HG02981 (cell line): ENCODE data around the gene DNMT3B.
A peak's percentile ranks its signal among the peaks of the same experiment; 100 is the strongest.
"Not testable (repeated sequence)": the region's sequence is repeated elsewhere in the genome, so short reads cannot be mapped to it uniquely, and the experiment has no call there.

Experiments
- ATAC-seq: cut with Tn5 transposase; IDR thresholded peaks from one replicate; pipeline ENCODE4 v1.9.1; 2021; ENCODE audit warnings: mild to moderate bottlenecking, moderate library complexity; ENCODE audit not compliant: unreplicated experiment

Gene DNMT3B

DNA sequence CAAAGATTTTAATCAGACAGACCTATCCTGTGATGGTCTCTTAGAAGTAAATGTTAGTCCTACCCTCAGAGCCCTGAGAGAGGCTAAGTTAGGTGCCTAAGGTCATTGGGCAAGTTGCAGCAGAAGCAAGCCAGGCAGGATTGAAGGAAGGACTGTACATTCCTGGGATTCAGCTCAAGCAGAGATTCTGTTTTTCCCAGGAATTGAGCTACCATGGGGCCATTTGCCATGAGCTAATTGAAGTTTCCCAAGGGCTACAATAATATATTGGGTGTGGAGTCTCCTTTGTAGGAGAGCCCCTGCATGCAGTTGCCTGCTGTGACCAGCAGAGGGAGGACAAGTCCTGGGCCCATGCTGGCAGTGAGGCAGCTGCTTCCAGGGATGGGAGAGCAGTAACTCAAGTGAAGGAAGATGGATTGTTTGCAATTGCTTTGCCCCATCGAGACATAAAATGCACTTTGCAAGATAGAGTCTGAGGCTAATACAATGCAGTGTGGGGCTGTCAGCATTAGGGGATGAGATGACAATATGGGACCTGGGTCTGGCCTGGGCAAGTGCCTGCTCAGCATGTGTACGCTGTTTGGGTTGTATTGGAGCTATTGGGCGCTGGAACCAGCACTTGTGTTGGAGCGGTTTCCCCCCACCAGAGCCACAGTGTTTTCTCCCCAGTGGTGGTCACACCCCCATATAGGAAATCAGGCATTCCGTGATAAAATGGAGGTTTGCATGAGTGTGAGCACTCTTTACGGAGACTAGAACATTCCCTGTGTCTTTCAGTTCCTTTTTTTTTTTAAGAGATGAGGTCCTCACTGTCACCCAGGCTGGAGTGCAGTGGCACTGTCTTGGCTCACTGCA is 27.9 kb downstream of the DNMT3B start:
- ATAC-seq = no peak

DNA sequence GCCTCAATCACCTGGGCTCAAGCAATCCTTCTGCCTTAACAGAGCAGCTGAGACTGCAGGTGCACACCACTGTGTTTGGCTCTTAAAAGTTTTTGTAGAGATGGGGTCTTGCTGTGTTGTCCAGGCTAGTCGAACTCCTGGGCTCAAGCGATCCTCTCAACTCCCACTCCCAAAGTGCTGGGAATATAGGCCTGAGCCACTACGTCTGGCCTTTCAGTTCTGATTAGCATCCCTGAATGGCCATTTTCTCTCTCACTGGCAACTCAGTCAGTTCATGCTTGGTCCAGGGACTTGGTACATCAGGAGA is 28.5 kb downstream of the DNMT3B start:
- no peak for ATAC-seq

DNA sequence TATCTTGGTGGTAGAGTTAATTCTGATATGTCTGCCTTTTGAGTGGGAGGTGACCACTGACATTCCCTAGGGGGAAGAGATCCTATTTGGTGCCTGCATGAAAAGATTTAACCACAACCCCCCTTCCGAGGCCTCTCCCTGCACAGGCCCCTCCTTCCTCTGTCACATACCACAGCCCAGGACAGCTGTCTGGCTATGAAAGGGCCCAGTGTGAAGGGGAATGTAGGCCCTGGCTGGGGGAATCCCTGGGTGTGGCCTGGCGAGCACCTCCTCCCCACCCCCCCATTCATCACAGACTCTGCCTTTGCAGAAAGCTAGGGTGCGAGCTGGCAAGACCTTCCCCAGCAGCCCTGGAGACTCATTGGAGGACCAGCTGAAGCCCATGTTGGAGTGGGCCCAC is 30.1 kb downstream of the DNMT3B start:
- peak; percentile 71 for ATAC-seq

DNA sequence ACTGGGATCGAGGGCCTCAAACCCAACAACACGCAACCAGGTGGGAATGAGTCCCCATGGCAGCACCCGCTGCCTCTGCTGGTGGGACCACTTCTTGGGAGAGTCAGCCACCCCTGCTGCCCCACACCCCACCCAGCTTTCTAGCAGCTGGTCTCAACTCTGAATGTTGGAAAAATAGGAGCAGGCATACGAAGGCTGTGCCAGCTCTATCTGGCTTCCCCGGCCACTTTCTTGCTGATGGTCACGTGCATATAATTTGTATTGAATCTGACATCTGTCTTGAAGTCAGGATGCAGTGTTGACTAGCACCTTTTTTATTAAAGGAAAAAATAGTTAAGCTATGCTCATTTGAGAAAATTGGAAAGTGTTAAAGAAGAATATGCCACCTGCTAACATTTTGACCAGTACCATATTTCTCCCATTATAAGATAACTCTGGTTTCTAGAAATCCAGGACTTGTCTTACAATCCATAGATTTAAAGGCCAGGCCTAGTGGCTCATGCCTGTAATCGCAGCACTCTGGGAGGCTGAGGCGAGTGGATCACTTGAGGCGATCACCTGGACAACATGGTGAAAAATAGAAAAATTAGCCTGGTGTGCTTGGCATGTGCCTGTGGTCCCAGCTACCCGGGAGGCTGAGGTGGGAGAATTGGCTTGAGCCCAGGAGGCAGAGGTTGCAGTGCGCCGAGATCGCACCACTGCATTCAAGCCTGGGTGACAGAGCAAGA is 30.7 kb downstream of the DNMT3B start:
- no peak for ATAC-seq

DNA sequence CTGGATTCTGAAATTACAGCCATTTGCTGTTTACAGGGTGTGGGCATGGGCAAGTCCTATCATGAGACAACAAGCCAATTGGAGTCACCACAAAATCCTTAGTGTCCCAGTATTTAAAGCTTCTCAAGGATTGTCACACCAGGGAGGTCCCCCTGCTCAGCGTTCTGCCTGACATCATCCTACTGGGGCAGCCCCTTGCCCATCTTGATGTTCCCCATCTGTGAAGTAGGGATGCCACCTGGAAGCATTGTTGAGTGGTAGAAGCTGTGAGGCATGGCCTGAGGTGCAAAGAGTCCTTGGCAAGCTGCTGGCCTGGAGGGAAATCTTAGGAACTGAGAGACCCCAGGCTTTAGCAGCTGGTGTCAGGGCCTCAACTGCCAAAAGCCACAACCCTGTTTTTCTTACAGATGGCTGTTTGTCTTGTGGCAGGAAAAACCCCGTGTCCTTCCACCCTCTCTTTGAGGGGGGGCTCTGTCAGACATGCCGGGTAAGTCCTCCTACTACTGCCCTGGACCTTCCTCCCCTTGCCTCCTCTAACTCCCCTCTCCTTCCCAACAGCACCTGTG is 34.3 kb downstream of the DNMT3B start:
- ATAC-seq = no peak

DNA sequence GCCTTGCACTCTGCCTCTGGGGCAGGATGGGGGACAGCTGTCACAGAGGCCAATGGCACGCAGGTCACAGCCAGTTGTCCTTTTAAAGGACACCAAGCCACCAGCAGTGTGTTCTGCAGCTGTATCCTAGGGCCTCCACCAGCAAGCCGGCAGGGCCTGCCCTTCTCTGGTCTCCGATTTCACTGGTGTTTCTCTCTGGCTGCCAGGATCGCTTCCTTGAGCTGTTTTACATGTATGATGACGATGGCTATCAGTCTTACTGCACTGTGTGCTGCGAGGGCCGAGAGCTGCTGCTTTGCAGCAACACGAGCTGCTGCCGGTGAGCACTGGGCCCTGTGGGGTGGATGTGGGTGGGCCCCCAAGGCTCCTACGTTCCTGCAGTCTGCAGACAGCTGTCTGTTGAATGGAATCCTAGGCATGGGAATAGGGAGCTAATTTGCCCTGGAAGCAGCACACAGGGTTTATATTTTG is 34.8 kb downstream of the DNMT3B start:
- no peak for ATAC-seq

DNA sequence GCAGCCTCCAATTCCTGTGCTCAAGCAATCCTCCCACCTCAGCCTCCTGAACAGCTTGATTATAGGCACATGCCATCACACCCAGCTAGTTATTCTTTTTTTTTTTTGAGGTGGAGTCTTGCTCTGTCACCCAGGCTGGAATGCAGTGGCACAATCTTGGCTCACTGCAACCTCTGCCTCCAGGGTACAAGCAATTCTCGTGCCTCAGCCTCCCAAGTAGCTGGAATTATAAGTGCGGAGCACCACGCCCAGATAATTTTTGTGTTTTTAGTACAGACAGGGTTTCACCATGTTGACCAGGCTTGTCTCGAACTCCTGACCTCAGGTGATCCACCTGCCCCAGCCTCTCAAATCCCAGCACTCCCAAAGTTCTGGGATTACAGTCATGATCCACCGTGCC is 35.4 kb downstream of the DNMT3B start:
- not testable (repeated sequence) for ATAC-seq

DNA sequence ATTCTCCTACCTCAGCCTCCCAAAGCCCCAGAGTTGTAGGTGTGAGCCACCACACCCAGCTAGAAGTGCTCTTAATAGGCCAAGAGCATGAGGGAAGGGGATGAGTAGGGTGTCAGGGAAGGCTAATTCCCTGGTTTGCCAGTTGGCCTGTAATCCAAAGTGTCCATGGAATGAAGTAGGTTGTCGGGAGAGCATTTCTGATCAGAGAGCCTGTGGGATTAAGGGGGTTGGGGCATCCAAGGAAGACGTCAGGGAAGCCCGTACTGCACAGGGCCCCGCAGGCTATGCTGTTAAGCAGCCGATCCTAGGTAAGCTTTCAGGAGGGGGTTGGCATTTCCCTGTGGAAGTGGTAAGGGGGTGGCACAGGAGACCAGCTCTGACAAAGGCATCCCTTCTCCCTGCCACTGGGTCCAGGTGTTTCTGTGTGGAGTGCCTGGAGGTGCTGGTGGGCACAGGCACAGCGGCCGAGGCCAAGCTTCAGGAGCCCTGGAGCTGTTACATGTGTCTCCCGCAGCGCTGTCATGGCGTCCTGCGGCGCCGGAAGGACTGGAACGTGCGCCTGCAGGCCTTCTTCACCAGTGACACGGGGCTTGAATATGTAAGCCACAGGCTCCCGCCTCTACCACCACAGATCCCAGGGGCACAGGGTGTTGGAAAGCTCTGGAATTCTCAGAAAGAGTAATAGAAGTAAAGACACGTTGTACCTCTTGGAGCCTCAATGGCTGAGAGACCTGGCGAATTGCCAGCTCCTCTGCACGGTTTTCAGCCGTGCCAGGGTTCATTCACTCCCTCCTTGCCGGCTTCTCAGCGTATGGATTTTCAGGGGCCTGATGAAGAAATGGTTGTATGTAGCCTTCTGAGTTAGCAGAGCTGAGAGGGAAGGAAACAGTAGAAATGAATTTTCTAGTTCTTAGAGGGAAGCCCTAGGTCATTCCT is 36.1 kb downstream of the DNMT3B start:
- ATAC-seq = no peak

DNA sequence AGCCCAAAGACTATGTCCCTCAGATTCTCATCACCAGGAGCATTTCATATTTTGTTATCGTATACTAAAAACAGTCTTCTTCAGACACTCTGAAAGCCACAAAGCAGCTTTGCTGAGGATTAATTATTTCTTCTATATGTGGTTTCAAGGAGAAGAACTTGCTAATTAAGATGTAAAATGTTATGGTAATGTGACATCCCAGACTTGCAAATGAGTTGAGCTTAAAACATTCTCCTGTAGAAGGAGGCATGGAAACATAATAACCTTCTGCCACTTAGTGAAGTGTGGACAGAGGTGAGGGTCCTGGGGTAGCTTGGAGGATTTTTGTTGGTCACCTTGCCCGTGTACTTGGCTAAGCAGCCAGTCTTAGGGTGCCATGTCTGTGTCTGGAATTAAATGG is 40.9 kb downstream of the DNMT3B start:
- ATAC-seq = no peak

DNA sequence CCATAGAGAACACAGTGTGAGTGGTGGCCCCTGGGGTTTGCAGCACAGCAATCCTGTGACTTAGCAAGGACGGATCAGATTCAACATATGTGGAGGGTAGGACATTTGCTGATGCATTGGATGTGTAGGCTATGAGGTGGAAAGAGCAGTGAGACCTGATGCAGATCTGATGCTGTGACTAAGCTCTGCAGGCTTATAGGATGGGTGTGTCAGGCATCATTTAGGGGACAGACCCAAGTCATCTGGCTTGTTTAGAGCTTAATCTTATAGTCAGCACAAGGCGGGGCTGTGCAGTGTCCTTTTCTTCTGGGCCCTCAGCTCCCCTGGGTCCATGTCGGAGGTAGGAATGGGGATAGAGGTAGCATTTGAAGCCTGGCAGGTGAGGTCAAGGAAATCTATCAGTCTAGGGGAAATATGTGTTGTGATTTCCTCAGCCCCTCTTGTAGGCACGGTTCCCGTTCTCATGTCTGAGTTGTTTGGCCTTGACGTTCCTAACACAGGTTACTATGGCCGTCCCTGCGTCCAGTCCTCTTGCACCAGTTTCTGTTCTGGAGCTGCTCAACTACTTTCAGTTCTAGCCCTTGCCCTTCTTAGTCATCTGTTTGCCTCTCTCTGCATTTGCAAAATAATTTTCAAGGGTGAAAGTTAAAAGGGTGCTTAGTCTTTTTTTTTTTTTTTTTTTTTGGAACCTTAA is 42.0 kb downstream of the DNMT3B start:
- no peak for ATAC-seq

DNA sequence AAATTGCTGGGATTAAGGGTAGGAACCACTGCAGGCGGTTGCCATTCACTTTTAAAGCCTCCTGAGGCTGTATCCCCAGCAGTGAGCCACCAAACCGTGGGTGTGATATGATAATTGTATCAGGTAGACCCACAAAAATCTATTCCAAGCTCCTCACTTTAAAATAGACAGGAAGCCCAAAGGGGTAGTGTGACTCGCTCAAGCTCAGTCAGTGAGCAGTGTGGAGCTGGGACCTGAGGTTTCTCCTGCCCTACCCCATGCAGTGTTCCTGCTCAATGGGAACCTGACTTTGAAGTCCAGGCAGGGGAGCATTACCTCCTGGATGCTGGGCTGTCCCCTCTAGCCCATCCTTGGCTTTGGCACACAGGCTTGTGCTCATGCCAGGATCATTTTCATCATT is 42.6 kb downstream of the DNMT3B start:
- ATAC-seq = no peak

DNA sequence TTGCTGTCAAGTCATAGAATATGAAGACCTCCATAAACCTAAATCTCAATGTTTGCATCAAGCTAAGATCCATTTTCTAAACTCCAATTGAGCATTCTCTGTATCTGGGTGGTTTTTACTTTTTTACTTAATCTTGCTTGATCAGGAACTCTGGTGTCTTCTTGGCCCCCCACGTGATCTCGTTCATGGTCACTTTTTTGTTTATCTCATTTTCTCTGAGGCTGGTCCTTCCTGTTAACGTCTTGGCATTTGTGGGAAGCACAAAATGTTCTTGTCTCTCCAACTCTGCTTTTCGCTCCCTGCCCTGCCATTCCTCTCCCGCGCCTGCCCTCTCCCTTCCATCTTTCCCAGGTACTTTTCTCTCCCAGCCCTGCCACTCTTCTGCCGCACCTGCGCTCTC is 43.5 kb downstream of the DNMT3B start:
- ATAC-seq = no peak

DNA sequence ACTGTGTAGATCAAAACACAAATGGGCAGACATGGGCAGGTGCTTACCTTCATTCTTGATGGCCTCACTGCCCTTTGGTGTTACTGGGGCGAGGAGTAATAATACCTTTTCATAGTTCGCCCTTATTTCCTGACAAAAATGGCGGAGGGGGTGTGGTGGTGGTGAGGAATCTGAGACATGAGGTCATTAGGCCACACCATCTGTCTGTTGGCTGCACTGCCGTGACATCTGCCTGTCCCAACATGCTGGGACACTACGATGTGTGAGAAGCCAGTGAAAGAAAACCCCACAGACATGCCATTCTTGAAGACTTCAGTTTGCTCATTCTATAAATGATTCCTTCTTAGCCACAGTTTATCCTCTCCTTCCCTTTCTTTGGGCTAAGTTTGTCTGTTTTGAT is 44.2 kb downstream of the DNMT3B start:
- ATAC-seq = no peak

DNA sequence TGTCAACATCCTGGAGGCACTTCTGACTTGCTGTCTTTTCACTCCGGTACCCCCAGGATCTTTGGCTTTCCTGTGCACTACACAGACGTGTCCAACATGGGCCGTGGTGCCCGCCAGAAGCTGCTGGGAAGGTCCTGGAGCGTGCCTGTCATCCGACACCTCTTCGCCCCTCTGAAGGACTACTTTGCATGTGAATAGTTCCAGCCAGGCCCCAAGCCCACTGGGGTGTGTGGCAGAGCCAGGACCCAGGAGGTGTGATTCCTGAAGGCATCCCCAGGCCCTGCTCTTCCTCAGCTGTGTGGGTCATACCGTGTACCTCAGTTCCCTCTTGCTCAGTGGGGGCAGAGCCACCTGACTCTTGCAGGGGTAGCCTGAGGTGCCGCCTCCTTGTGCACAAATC is 45.5 kb downstream of the DNMT3B start:
- no peak for ATAC-seq

DNA sequence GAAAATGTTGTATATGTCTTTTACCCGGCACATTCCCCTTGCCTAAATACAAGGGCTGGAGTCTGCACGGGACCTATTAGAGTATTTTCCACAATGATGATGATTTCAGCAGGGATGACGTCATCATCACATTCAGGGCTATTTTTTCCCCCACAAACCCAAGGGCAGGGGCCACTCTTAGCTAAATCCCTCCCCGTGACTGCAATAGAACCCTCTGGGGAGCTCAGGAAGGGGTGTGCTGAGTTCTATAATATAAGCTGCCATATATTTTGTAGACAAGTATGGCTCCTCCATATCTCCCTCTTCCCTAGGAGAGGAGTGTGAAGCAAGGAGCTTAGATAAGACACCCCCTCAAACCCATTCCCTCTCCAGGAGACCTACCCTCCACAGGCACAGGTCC is 46.3 kb downstream of the DNMT3B start:
- no peak for ATAC-seq

DNA sequence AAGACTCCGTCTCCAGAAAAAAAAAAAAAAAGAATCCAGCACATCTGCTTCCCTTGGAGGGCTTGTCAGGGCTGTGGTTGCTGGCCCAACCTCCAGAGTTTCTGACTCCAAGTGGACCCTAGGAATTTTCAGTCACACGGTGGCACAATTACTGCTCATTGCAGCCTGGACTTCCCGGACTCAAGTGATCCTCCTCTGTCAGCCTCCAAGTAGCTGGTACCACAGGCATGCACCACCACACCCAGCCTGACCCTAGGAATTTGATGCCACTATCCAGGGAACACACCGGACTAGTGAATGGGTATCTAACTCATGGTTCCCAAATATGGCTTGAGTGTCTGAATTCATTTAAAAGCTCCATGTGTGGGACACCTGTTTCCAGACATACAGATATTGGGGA is 47.7 kb downstream of the DNMT3B start:
- no peak for ATAC-seq

DNA sequence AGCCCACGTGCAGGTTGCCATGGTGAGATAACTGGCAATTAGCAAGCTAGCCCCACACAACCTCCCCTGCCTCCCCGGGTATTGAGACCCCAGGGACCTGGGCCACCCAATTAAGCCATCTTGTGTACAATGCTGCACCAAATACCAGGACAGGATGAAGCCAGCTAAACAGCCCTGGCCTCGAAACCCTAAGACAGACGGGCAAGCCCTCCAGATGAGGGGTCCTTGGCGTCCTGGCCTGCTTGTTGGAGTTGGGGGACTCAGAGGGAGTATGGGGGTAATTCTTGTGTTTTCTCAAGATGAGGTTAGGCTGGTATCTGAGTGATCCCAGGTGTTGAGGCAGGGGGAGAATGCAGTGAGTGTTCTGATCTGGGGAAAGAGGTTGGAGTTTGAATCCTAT is 48.8 kb downstream of the DNMT3B start:
- no peak for ATAC-seq

DNA sequence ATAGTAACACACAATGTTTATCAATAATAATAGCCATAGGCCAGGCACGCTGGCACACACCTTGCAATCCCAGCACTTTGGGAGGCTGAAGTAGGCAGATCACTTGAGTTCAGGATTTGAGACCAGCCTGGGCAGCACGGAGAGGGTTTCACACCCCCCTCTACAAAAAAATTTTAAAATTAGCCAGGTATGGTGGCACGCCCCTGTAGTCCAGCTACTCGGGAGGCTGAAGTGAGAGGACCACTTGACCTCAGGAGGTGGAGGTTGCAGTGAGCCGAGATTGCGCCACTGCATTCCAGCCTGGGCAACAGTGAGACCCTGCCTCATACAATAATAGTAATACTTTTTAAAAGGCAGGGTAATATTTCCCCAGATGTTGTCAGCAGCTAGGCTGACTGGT is 49.7 kb downstream of the DNMT3B start:
- no peak for ATAC-seq

DNA sequence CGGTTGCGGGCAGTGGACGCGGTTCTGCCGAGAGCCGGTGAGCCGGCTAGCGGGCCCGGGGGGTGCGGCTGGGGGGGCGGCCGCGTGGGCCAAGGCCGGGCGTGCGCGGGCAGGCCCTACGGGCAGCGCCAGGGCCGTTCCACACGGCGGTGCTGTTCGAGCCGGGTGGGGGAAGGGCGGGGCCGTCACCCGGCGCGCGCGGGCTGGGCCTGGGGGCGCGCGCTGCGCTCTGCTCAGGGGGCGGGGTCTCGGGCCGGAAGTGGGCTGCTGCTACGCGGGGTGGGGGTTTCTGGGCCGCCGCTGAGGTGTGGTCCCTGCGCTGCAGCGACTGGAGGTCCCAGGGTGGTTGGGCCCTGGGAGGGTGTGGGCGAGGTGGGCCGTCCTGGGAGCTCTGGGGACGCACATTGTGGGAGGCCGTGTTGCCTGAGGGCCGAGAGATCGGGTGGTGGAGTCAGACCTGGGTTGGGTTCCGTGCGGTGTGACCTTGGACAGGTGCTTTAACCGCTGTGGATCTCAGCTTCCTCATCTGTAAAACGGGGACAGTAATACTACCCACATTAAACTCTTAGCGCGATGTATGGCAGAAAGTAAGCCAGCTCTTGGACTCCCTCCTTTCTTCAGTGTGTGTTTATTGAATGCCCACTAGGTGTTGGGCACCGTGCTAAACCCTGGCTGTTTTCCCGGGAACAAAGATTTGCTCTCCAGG is 58.0 kb downstream of the DNMT3B start:
- ATAC-seq = peak; percentile 63
